IMR-90 (cell line): ENCODE measurements around the gene CCK. TPM values are rescaled to one million over a fixed set of nuclear protein-coding genes. Genes with fewer than 3 reads are reported as not detected.

ENCODE experiments used
- ATAC-seq: fragments of 200-7000 bp; cut with Tn5 transposase; 2 replicates; pipeline ENCODE4 v1.9.1; 2020; ENCODE audit warnings: low read depth, mild to moderate bottlenecking, moderate library complexity
- BruUV-seq: library from RNA; stranded (reverse); fragments of 400-500 nt; replicated peaks from 2 replicates; lab custom pipeline; 2021; lab: Mats Ljungman, UMichigan
- CTCF ChIA-PET: fragments of 300-600 bp; formaldehyde crosslinking; extraction: SDS; loops from one replicate; lab custom pipeline; 2021; ENCODE audit warnings: antibody characterized with exemption; lab: Yijun Ruan, JAX
- POLR2A ChIA-PET: fragments of 300-600 bp; sonication (Branson Sonifier 250); formaldehyde crosslinking; loops from one replicate; lab custom pipeline; 2022; ENCODE audit warnings: antibody characterized with exemption; ENCODE audit not compliant: unreplicated experiment; lab: Charles Lee
- DNase-seq: peaks from one replicate; pipeline ENCODE4 v3.0.0; 2013
- H2AFZ ChIP-seq: replicated peaks from 2 replicates; pipeline ENCODE3; 2013; ENCODE audit warnings: low read length, mild to moderate bottlenecking; ENCODE audit not compliant: poor library complexity
- H2AK5ac ChIP-seq: 2 replicates; pipeline ENCODE4 v1.6.1; 2013; ENCODE audit warnings: low read depth, low read length, inconsistent platforms
- H2AK9ac ChIP-seq: replicated peaks from 2 replicates; pipeline ENCODE3; 2013; ENCODE audit warnings: mild to moderate bottlenecking, low read depth, low read length, moderate library complexity; ENCODE audit not compliant: poor library complexity
- H2BK120ac ChIP-seq: 2 replicates; pipeline ENCODE4 v1.6.1; 2013; ENCODE audit warnings: low read depth, low read length, inconsistent platforms
- H2BK15ac ChIP-seq: 3 replicates; pipeline ENCODE4 v1.6.1; 2013; ENCODE audit warnings: low read depth, low read length, inconsistent platforms
- H2BK20ac ChIP-seq: 2 replicates; pipeline ENCODE4 v1.6.1; 2013; ENCODE audit warnings: low read depth, mild to moderate bottlenecking, inconsistent platforms, low read length, moderate library complexity
- H2BK5ac ChIP-seq: 2 replicates; pipeline ENCODE4 v1.6.1; 2013; ENCODE audit warnings: mild to moderate bottlenecking, low read depth, low read length, inconsistent platforms; ENCODE audit not compliant: poor library complexity, severe bottlenecking
- H3K14ac ChIP-seq: replicated peaks from 2 replicates; pipeline ENCODE4 v1.6.1; 2013; ENCODE audit warnings: low read depth, low read length, inconsistent platforms
- H3K18ac ChIP-seq: 2 replicates; pipeline ENCODE4 v1.6.1; 2013; ENCODE audit warnings: low read depth, low read length, control low read depth
- H3K23ac ChIP-seq: 2 replicates; pipeline ENCODE4 v1.6.1; 2013; ENCODE audit warnings: low read depth, low read length, inconsistent platforms
- H3K27ac ChIP-seq: 2 replicates; pipeline ENCODE4 v1.5.1; 2013; ENCODE audit warnings: mild to moderate bottlenecking, control low read depth, low read length; ENCODE audit not compliant: insufficient read depth
- H3K27me3 ChIP-seq: 2 replicates; pipeline ENCODE4 v1.6.1; 2013; ENCODE audit warnings: low read length; ENCODE audit not compliant: control insufficient read depth, insufficient read depth
- H3K36me3 ChIP-seq: 2 replicates; pipeline ENCODE4 v1.6.1; 2013; ENCODE audit warnings: low read length, mixed read lengths; ENCODE audit not compliant: control insufficient read depth, insufficient read depth
- H3K4ac ChIP-seq: 2 replicates; pipeline ENCODE4 v1.6.1; 2013; ENCODE audit warnings: low read depth, low read length, inconsistent platforms
- H3K4me1 ChIP-seq: 2 replicates; pipeline ENCODE4 v1.6.1; 2013; ENCODE audit warnings: low read length, mixed read lengths; ENCODE audit not compliant: control insufficient read depth, insufficient read depth
- H3K4me2 ChIP-seq: 2 replicates; pipeline ENCODE4 v1.6.1; 2013; ENCODE audit warnings: low read depth, mild to moderate bottlenecking, control low read depth, low read length, moderate library complexity
- H3K4me3 ChIP-seq: 2 replicates; pipeline ENCODE4 v1.5.1; 2013; ENCODE audit warnings: low read depth, mild to moderate bottlenecking, control low read depth, low read length, moderate library complexity; ENCODE audit not compliant: insufficient read depth
- H3K56ac ChIP-seq: 2 replicates; pipeline ENCODE4 v1.6.1; 2013; ENCODE audit warnings: low read length, inconsistent platforms; ENCODE audit not compliant: insufficient read depth; ENCODE audit errors: extremely low read depth
- H3K79me1 ChIP-seq, 2 experiments: 2 replicates each; pipeline ENCODE4 v1.6.1; 2013; ENCODE audit warnings: low read length in 2 of 2, inconsistent platforms in 1 of 2, low read depth in 1 of 2
- H3K9ac ChIP-seq: 2 replicates; pipeline ENCODE4 v1.6.1; 2013; ENCODE audit warnings: low read depth, low read length, control low read depth
- H3K9me1 ChIP-seq: 2 replicates; pipeline ENCODE4 v1.6.1; 2013; ENCODE audit warnings: low read length, inconsistent platforms; ENCODE audit not compliant: insufficient read depth
- H3K9me3 ChIP-seq: 2 replicates; pipeline ENCODE4 v1.6.1; 2013; ENCODE audit warnings: low read length; ENCODE audit not compliant: control insufficient read depth, insufficient read depth
- H4K20me1 ChIP-seq: 2 replicates; pipeline ENCODE4 v1.6.1; 2013; ENCODE audit warnings: low read length, inconsistent platforms; ENCODE audit not compliant: insufficient read depth
- H4K5ac ChIP-seq: 2 replicates; pipeline ENCODE4 v1.6.1; 2013; ENCODE audit warnings: mild to moderate bottlenecking, low read depth, low read length, control low read depth
- H4K8ac ChIP-seq, 2 experiments: 2 replicates each; pipeline ENCODE4 v1.6.1; 2013; ENCODE audit warnings: low read depth in 2 of 2, low read length in 2 of 2, control low read depth in 1 of 2, inconsistent platforms in 1 of 2
- H4K91ac ChIP-seq: 2 replicates; pipeline ENCODE4 v1.6.1; 2013; ENCODE audit warnings: low read depth, low read length, inconsistent platforms; ENCODE audit not compliant: insufficient read depth
- CHD1 ChIP-seq: IDR thresholded peaks from 2 replicates; pipeline ENCODE4 v1.6.1; 2012; ENCODE audit warnings: low read depth, low read length, improper control_type of control experiment
- CTCF ChIP-seq: conservative IDR thresholded peaks from 2 replicates; pipeline ENCODE4 v1.5.1; 2012; ENCODE audit warnings: mild to moderate bottlenecking, low read depth, low read length, improper control_type of control experiment
- FOS ChIP-seq: fragments of 150-350 bp; IDR thresholded peaks from 2 replicates; pipeline ENCODE4 v1.6.1; 2016; ENCODE audit warnings: low read depth, low read length
- MXI1 ChIP-seq: IDR thresholded peaks from 2 replicates; pipeline ENCODE4 v1.6.1; 2012; ENCODE audit warnings: low read depth, mild to moderate bottlenecking, low read length, moderate library complexity, borderline replicate concordance
- NFE2L2 ChIP-seq: fragments of 150-350 bp; IDR thresholded peaks from 2 replicates; pipeline ENCODE4 v1.6.1; 2016; ENCODE audit warnings: low read depth, mild to moderate bottlenecking, low read length
- POLR2A ChIP-seq: IDR thresholded peaks from 2 replicates; pipeline ENCODE4 v1.6.1; 2012; ENCODE audit warnings: mild to moderate bottlenecking, low read depth, low read length
- RAD21 ChIP-seq: IDR thresholded peaks from 2 replicates; pipeline ENCODE4 v1.6.1; 2012; ENCODE audit warnings: low read length, improper control_type of control experiment
- RFX5 ChIP-seq: IDR thresholded peaks from 2 replicates; pipeline ENCODE4 v1.8.0; 2012; ENCODE audit warnings: low read depth, mild to moderate bottlenecking, low read length, moderate library complexity
- USF2 ChIP-seq: fragments of 150-350 bp; IDR thresholded peaks from 2 replicates; pipeline ENCODE4 v1.6.1; 2017; ENCODE audit warnings: mild to moderate bottlenecking, antibody characterized with exemption, low read length, low read depth
- whole genome bisulfite sequencing, 2 experiments: methylation state at CpG; one replicate each; pipeline versions ENCODE4 v1.1.5 to v1.1.7; 2013; ENCODE audit warnings: missing lambda C conversion rate in 2 of 2; ENCODE audit not compliant: insufficient read length in 1 of 2; ENCODE audit errors: extremely low coverage in 2 of 2; 5-methylcytosine and 5-hydroxymethylcytosine counted together
- dilution Hi-C: fragments of 300-500 bp; cut with HindIII; formaldehyde crosslinking; loops from one replicate; pipeline ENCODE4 v1.14.3; 2018; ENCODE audit warnings: low sequenced_read_pairs; ENCODE audit not compliant: unreplicated experiment
- in situ Hi-C: fragments of 300-500 bp; cut with MboI; formaldehyde crosslinking; loops from 3 replicates; pipeline ENCODE4 v1.14.3; 2019; ENCODE audit warnings: low sequenced_read_pairs, inconsistent platforms, mixed read lengths
- intact Hi-C: fragments of 100-400 bp; cut with micrococcal nuclease; formaldehyde crosslinking; loops from 2 replicates; pipeline ENCODE4 v1.10.0; 2022
- polyA plus RNA-seq, 3 experiments: library from polyadenylated mRNA; depleted of rRNA; stranded (reverse); fragments of >200 nt; gene quantifications; 2 replicates each; pipeline ENCODE4 v1.2.3, GENCODE V29; 2012; ENCODE audit warnings: low replicate concordance in 1 of 3
- total RNA-seq: library from RNA; depleted of rRNA; stranded (reverse); fragments of >200 nt; gene quantifications from 2 replicates; pipeline ENCODE4 v1.2.3, GENCODE V29; 2012

The CCK gene
- total and polyA plus RNA-seq, 2 of the 4 experiments (the other 2 are of a cell fraction), result 0.43 TPM; not detected in 1

GRCh38 chr3:42300778-42301177 lies 34.8 kb upstream of the CCK start:
- H2AFZ ChIP-seq, result no peak overlapping the region
- TF ChIP-seq MXI1 (no peak), POLR2A (no peak), USF2 (no peak), RFX5 (no peak), RAD21 (no peak), CHD1 (no peak), CTCF (no peak), NFE2L2 (no peak), FOS (no peak)
- H3K9me1 ChIP-seq, result no peaks in the 10 kb centered on the region
- ATAC-seq (no peak), DNase-seq (no peak)
- H4K91ac ChIP-seq, result no peak overlapping the region
- no TSS peak for BruUV-seq
- no peak overlapping the region for H3K56ac ChIP-seq
- no peak overlapping the region for H4K8ac ChIP-seq
- no peaks in the 10 kb centered on the region for H4K20me1 ChIP-seq
- H2BK5ac ChIP-seq, result no peak overlapping the region
- H2BK120ac ChIP-seq, result no peak overlapping the region
- 40% methylated on average over 1 of the region's 3 CpGs; no CpG with 5 or more reads in 1 of the 2 experiments for WGBS, 2 experiments
- no peak overlapping the region for H2AK9ac ChIP-seq
- no peak overlapping the region for H3K4ac ChIP-seq
- H3K4me2 ChIP-seq, result no peak overlapping the region
- H3K9ac ChIP-seq, result no peak overlapping the region
- no peak overlapping the region for H3K4me3 ChIP-seq
- no peaks in the 10 kb centered on the region for H3K4me1 ChIP-seq
- H3K14ac ChIP-seq, result no peak overlapping the region
- H3K79me1 ChIP-seq, result no peaks in the 10 kb centered on the region
- no peak overlapping the region for H3K23ac ChIP-seq
- no peak overlapping the region for H2BK20ac ChIP-seq
- no peak overlapping the region for H2BK15ac ChIP-seq
- H3K9me3 ChIP-seq, result no peaks in the 10 kb centered on the region
- H4K5ac ChIP-seq, result no peak overlapping the region
- no peak overlapping the region for H3K27ac ChIP-seq
- intact Hi-C loops, result no loop called here
- H3K18ac ChIP-seq, result no peak overlapping the region
- dilution Hi-C loops, result no loop called here
- CTCF ChIA-PET, result no interaction called here
- no peaks in the 10 kb centered on the region for H3K27me3 ChIP-seq
- POLR2A ChIA-PET, result no interaction called here
- H2AK5ac ChIP-seq, result no peak overlapping the region
- H3K36me3 ChIP-seq, result no peaks in the 10 kb centered on the region
- in situ Hi-C loops, result no loop called here
